ENCODE measurements around the gene TTC28. TPM values are rescaled to one million over a fixed set of nuclear protein-coding genes. Genes with fewer than 3 reads are reported as not detected.

Gene TTC28
- total and polyA plus RNA-seq, 10 of the 15 experiments (the other 5 are each of a cell fraction or from before 2014, with no cell fraction given): 0.15 to 8.4 (median 1.4) TPM

DNA sequence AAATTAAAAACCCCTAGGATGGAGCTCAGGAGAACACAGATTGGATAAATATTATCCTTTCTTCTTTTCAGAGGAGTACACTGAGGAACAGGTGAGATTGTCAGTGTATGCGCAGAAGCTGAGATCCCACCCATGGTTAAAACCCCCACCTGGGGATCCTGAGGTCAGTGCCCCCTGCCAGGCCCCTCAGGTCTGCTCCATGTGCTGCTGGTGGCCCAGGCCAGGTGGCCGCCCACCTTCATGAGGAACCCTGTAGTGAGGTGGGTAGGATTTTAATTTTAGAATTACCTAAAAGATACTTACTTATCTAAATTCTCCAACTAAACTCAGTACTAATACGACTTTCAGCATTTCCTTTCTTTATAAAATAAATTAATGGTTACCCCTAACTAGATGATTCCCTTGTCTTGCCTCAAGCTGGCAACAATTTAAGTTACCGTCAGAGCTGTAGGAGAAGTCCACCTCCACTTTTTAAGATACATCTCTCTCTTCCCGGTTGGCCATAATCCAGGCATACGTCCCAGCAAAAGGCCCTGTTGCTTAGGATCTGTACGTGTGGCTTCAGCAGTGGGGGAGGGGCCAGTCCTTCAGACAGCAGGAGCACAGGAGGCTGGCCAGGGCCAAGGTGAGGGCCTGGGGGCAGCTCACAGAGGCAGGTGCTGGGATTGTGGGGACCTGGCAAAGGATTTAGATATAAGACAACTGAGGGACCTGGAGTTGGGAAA, 699.1 kb downstream of the TTC28 start (continued):
- TF ChIP-seq, protein P1, sequence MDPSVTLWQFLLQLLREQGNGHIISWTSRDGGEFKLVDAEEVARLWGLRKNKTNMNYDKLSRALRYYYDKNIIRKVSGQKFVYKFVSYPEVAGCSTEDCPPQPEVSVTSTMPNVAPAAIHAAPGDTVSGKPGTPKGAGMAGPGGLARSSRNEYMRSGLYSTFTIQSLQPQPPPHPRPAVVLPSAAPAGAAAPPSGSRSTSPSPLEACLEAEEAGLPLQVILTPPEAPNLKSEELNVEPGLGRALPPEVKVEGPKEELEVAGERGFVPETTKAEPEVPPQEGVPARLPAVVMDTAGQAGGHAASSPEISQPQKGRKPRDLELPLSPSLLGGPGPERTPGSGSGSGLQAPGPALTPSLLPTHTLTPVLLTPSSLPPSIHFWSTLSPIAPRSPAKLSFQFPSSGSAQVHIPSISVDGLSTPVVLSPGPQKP (IDR thresholded peaks at IDR 0.05; ENCODE audit: low read depth, low read length): no peak
- TF ChIP-seq BMI1 (IDR thresholded peaks at IDR 0.05; ENCODE audit: borderline replicate concordance) (no peak), MYC (IDR thresholded peaks at IDR 0.05; ENCODE audit: insufficient read depth, insufficient read length, insufficient replicate concordance, low read length, severe bottlenecking) (no peak), SMARCA5 (IDR thresholded peaks at IDR 0.05) (no peak), NBN (IDR thresholded peaks at IDR 0.05) (no peak), IKZF1 (conservative IDR thresholded peaks at IDR 0.05) (no peak)
- TF ChIP-seq, protein P2, sequence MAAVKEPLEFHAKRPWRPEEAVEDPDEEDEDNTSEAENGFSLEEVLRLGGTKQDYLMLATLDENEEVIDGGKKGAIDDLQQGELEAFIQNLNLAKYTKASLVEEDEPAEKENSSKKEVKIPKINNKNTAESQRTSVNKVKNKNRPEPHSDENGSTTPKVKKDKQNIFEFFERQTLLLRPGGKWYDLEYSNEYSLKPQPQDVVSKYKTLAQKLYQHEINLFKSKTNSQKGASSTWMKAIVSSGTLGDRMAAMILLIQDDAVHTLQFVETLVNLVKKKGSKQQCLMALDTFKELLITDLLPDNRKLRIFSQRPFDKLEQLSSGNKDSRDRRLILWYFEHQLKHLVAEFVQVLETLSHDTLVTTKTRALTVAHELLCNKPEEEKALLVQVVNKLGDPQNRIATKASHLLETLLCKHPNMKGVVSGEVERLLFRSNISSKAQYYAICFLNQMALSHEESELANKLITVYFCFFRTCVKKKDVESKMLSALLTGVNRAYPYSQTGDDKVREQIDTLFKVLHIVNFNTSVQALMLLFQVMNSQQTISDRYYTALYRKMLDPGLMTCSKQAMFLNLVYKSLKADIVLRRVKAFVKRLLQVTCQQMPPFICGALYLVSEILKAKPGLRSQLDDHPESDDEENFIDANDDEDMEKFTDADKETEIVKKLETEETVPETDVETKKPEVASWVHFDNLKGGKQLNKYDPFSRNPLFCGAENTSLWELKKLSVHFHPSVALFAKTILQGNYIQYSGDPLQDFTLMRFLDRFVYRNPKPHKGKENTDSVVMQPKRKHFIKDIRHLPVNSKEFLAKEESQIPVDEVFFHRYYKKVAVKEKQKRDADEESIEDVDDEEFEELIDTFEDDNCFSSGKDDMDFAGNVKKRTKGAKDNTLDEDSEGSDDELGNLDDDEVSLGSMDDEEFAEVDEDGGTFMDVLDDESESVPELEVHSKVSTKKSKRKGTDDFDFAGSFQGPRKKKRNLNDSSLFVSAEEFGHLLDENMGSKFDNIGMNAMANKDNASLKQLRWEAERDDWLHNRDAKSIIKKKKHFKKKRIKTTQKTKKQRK (IDR thresholded peaks at IDR 0.05; ENCODE audit: low read depth, low read length): no peak

DNA sequence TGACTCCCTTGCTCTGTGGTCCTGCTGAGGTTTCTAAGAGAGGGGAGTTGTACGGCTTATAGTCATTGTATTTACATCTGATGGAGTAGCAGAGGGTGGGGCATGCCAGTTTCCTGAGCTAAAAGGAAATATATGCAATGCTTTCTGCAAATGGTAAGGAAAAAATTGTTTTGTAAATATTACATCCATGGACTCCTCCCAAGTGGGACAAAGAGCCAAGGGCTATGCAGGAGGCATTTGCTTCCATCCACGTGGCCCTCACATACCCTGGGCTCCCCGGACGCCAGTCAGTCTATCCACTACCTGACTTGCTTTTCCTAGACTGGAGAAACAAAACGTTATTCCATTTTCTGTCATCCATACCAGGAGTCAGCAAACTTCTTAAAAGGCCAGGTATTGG, 700.8 kb downstream of the TTC28 start:
- Histone ChIP-seq H3K4me1 (ENCODE audit: control insufficient read depth, insufficient read depth, low read length) (no peaks in the 10 kb centered on the region), H3K9ac (ENCODE audit: control insufficient read depth, insufficient read depth, low read length) (no peak overlapping the region), H3K36me3 (ENCODE audit: control insufficient read depth in 2 of 2, insufficient read depth in 2 of 2, low read length in 1 of 2) (no peaks in the 10 kb centered on the region), H3K4me2 (ENCODE audit: control insufficient read depth, insufficient read depth) (no peak overlapping the region), H3K9me3 (replicated peaks; ENCODE audit: control insufficient read depth, insufficient read depth, low read length) (no peaks in the 10 kb centered on the region), H3K27me3 (replicated peaks in 1 of 2; ENCODE audit: control insufficient read depth in 2 of 2, insufficient read depth in 2 of 2, low read length in 1 of 2) (no peaks in the 10 kb centered on the region), H4K20me1 (ENCODE audit: control insufficient read depth, insufficient read depth) (no peaks in the 10 kb centered on the region), H3K79me2 (ENCODE audit: control insufficient read depth, insufficient read depth, low read length) (no peaks in the 10 kb centered on the region), H3K27ac (ENCODE audit: control insufficient read depth, insufficient read depth) (no peak overlapping the region), H3K4me3 (no peak overlapping the region), H2AFZ (ENCODE audit: control insufficient read depth, low read depth, low read length) (no peak overlapping the region)
- ChIA-PET POLR2A (no interaction called here), RAD21 (ENCODE audit: unreplicated experiment) (no interaction called here), CTCF (no interaction called here), SMC1A (ENCODE audit: uncharacterized antibody, unreplicated experiment) (no interaction called here)
- intact Hi-C loops (cut with micrococcal nuclease; ENCODE audit: unreplicated experiment): no loop called here
- no peak for FAIRE-seq
- BruUV-seq (replicated peaks): no TSS peak
- in situ Hi-C loops (cut with MboI): no loop called here
- 65% methylated on average over 5 of the region's 5 CpGs for WGBS (ENCODE audit: insufficient coverage, insufficient replicate concordance, low lambda C conversion rate, missing lambda C conversion rate)
- ATAC-seq: no peak
- no peak for DNase-seq (ENCODE audit: low read depth, low spot score)
- TF ChIP-seq STAT3 (IDR thresholded peaks at IDR 0.05; ENCODE audit: low read depth, low read length): no peak
- TF ChIP-seq ETV6 (conservative IDR thresholded peaks at IDR 0.05 in 1 of 2, IDR thresholded peaks at IDR 0.05 in 1 of 2; ENCODE audit: borderline replicate concordance in 1 of 2, low read depth in 1 of 2): no peak
- no peak for TF ChIP-seq TARDBP (IDR thresholded peaks at IDR 0.05; ENCODE audit: borderline replicate concordance)
- TF ChIP-seq KDM1A (IDR thresholded peaks at IDR 0.05; ENCODE audit: borderline replicate concordance): no peak
- TF ChIP-seq, protein P3, sequence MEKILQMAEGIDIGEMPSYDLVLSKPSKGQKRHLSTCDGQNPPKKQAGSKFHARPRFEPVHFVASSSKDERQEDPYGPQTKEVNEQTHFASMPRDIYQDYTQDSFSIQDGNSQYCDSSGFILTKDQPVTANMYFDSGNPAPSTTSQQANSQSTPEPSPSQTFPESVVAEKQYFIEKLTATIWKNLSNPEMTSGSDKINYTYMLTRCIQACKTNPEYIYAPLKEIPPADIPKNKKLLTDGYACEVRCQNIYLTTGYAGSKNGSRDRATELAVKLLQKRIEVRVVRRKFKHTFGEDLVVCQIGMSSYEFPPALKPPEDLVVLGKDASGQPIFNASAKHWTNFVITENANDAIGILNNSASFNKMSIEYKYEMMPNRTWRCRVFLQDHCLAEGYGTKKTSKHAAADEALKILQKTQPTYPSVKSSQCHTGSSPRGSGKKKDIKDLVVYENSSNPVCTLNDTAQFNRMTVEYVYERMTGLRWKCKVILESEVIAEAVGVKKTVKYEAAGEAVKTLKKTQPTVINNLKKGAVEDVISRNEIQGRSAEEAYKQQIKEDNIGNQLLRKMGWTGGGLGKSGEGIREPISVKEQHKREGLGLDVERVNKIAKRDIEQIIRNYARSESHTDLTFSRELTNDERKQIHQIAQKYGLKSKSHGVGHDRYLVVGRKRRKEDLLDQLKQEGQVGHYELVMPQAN (conservative IDR thresholded peaks at IDR 0.05): no peak
- TF ChIP-seq, protein P4, sequence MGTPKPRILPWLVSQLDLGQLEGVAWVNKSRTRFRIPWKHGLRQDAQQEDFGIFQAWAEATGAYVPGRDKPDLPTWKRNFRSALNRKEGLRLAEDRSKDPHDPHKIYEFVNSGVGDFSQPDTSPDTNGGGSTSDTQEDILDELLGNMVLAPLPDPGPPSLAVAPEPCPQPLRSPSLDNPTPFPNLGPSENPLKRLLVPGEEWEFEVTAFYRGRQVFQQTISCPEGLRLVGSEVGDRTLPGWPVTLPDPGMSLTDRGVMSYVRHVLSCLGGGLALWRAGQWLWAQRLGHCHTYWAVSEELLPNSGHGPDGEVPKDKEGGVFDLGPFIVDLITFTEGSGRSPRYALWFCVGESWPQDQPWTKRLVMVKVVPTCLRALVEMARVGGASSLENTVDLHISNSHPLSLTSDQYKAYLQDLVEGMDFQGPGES (IDR thresholded peaks at IDR 0.05): no peak
- TF ChIP-seq CHD1 (IDR thresholded peaks at IDR 0.05; ENCODE audit: low read depth, low read length): no peak
- TF ChIP-seq MYB (IDR thresholded peaks at IDR 0.05; ENCODE audit: borderline replicate concordance, low read depth, low read length): no peak

Data from GM12878 (cell line).